Endothelial cell of umbilical vein (primary cell): ENCODE data around the gene FAM25C.
"Not testable (repeated sequence)": the region's sequence is repeated elsewhere in the genome, so short reads cannot be mapped to it uniquely, and the experiment has no call there.

Source experiments
- EZH2 ChIP-seq: IDR thresholded peaks from 2 replicates; pipeline ENCODE4 v1.6.1; 2012; ENCODE audit warnings: borderline replicate concordance, low read depth, mild to moderate bottlenecking, moderate library complexity, low read length, inconsistent platforms; ENCODE audit not compliant: severe bottlenecking
- FOS ChIP-seq: IDR thresholded peaks from 2 replicates; pipeline ENCODE4 v1.6.1; 2011; ENCODE audit warnings: mild to moderate bottlenecking, low read length, moderate library complexity, borderline replicate concordance; ENCODE audit not compliant: insufficient read depth
- GATA2 ChIP-seq: IDR thresholded peaks from 2 replicates; pipeline ENCODE4 v1.7.0; 2011; ENCODE audit warnings: low read depth, mild to moderate bottlenecking, moderate library complexity, mixed read lengths, low read length; ENCODE audit not compliant: insufficient read length, insufficient read depth
- JUN ChIP-seq: IDR thresholded peaks from 2 replicates; pipeline ENCODE4 v1.6.1; 2011; ENCODE audit warnings: borderline replicate concordance, low read depth; ENCODE audit not compliant: insufficient read length, insufficient read depth
- MYC ChIP-seq: IDR thresholded peaks from one replicate; pipeline ENCODE4 v1.6.1; 2011; ENCODE audit warnings: mild to moderate bottlenecking, low read depth, low read length
- POLR2A ChIP-seq: IDR thresholded peaks from 2 replicates; pipeline ENCODE4 v1.6.1; 2012; ENCODE audit warnings: low read depth, mild to moderate bottlenecking, control low read depth, low read length
- POLR2AphosphoS5 ChIP-seq: IDR thresholded peaks from 2 replicates; pipeline ENCODE4 v1.6.1; 2012; ENCODE audit warnings: low read depth, mild to moderate bottlenecking, control low read depth, low read length, moderate library complexity; ENCODE audit not compliant: insufficient read depth
- TF ChIP-seq, protein P1 (sequence below), 2 donors: IDR thresholded peaks; 1 replicate in 1 of 2; 2 replicates in 1 of 2; pipeline ENCODE4 v1.5.1; 2011; ENCODE audit warnings: low read length in 2 of 2, mild to moderate bottlenecking in 2 of 2, moderate library complexity in 2 of 2, control low read depth in 1 of 2, inconsistent platforms in 1 of 2, low read depth in 1 of 2; ENCODE audit not compliant: insufficient read depth in 1 of 2; ENCODE audit errors: extremely low read depth in 1 of 2
- TF ChIP-seq, protein P2 (sequence below): IDR thresholded peaks from 2 replicates; pipeline ENCODE4 v1.6.1; 2011; ENCODE audit not compliant: insufficient read depth, insufficient read length

DNA sequence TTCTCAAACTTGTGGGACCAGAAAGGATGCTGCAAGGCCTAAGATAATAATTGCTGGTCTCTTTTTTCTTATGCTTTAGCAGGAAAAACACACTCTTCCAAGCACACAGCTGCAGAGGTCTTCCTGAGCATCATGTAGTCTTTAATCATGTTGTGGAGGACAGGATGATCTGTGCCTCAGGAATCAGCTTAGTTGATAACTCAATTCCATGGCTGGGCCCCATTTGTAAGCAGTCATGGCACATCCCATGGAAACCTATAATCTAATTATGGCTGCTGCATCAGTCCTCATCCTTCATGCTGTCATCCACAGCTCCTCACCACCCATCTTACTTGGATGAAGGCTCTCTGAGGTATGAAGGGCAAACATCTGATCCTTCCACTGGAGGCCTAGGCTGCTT lies 26.5 kb downstream of the FAM25C start:
- not testable (repeated sequence) for TF ChIP-seq POLR2AphosphoS5, FOS, EZH2, JUN, POLR2A, MYC, GATA2
- TF ChIP-seq, protein P1, sequence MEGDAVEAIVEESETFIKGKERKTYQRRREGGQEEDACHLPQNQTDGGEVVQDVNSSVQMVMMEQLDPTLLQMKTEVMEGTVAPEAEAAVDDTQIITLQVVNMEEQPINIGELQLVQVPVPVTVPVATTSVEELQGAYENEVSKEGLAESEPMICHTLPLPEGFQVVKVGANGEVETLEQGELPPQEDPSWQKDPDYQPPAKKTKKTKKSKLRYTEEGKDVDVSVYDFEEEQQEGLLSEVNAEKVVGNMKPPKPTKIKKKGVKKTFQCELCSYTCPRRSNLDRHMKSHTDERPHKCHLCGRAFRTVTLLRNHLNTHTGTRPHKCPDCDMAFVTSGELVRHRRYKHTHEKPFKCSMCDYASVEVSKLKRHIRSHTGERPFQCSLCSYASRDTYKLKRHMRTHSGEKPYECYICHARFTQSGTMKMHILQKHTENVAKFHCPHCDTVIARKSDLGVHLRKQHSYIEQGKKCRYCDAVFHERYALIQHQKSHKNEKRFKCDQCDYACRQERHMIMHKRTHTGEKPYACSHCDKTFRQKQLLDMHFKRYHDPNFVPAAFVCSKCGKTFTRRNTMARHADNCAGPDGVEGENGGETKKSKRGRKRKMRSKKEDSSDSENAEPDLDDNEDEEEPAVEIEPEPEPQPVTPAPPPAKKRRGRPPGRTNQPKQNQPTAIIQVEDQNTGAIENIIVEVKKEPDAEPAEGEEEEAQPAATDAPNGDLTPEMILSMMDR (IDR thresholded peaks at IDR 0.05; ENCODE audit: extremely low read depth in 1 of 2, insufficient read depth in 1 of 2, low read depth in 1 of 2, low read length in 2 of 2), result not testable (repeated sequence)
- TF ChIP-seq, protein P2, sequence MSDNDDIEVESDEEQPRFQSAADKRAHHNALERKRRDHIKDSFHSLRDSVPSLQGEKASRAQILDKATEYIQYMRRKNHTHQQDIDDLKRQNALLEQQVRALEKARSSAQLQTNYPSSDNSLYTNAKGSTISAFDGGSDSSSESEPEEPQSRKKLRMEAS, result not testable (repeated sequence)
